OCI-LY7 (cell line): ENCODE results near the gene ALPL. TPM values are rescaled to one million over a fixed set of nuclear protein-coding genes. Genes with fewer than 3 reads are reported as not detected.
A peak's percentile ranks its signal among the peaks of the same experiment; 100 is the strongest.
"Not testable (repeated sequence)": the region's sequence is repeated elsewhere in the genome, so short reads cannot be mapped to it uniquely, and the experiment has no call there.

ENCODE experiments used
- BruUV-seq: library from RNA; stranded (reverse); fragments of 400-500 nt; replicated peaks from 2 replicates; lab custom pipeline; 2021; lab: Mats Ljungman, UMichigan
- CTCF ChIA-PET: fragments of 300-600 bp; sonication (Branson Sonifier 250); formaldehyde crosslinking; loops from one replicate; lab custom pipeline; 2022; ENCODE audit warnings: antibody characterized with exemption; ENCODE audit not compliant: unreplicated experiment; lab: Charles Lee
- POLR2A ChIA-PET: fragments of 300-600 bp; sonication (Branson Sonifier 250); formaldehyde crosslinking; loops from one replicate; lab custom pipeline; 2022; ENCODE audit warnings: antibody characterized with exemption; lab: Charles Lee
- DNase-seq: peaks from one replicate; pipeline ENCODE4 v3.0.0-alpha.2; 2015; ENCODE audit warnings: low spot score
- H2AFZ ChIP-seq: fragments of 200-600 bp; sonication (generic), shearing (Covaris generic); 2 replicates; pipeline ENCODE4 v1.6.1; 2014; ENCODE audit warnings: mild to moderate bottlenecking, antibody characterized with exemption, low read length, moderate library complexity
- H3K27ac ChIP-seq: fragments of 200-600 bp; sonication (generic); 2 replicates; pipeline ENCODE4 v1.5.1; 2014; ENCODE audit warnings: mixed run types, low read depth, mild to moderate bottlenecking, moderate library complexity, low read length, inconsistent platforms; ENCODE audit not compliant: poor library complexity, severe bottlenecking
- H3K36me3 ChIP-seq: fragments of 200-600 bp; sonication (generic); 2 replicates; pipeline ENCODE4 v1.6.1; 2014; ENCODE audit warnings: mild to moderate bottlenecking, antibody characterized with exemption, low read length, moderate library complexity, mixed read lengths; ENCODE audit not compliant: insufficient read depth
- H3K4me1 ChIP-seq: fragments of 200-600 bp; sonication (generic); 2 replicates; pipeline ENCODE4 v1.5.1; 2014; ENCODE audit warnings: mild to moderate bottlenecking, low read length; ENCODE audit not compliant: insufficient read depth, poor library complexity, severe bottlenecking
- H3K4me2 ChIP-seq: fragments of 200-600 bp; sonication (generic); 2 replicates; pipeline ENCODE4 v1.6.1; 2014; ENCODE audit warnings: mild to moderate bottlenecking, low read length
- H3K4me3 ChIP-seq: fragments of 200-600 bp; sonication (generic); 2 replicates; pipeline ENCODE4 v1.5.1; 2014; ENCODE audit warnings: mild to moderate bottlenecking, low read depth, low read length; ENCODE audit not compliant: poor library complexity, severe bottlenecking
- H3K79me2 ChIP-seq: fragments of 200-600 bp; sonication (generic); 2 replicates; pipeline ENCODE4 v1.6.1; 2016; ENCODE audit warnings: low read depth, mild to moderate bottlenecking, low read length, moderate library complexity, mixed read lengths; ENCODE audit not compliant: insufficient read depth
- H3K9me2 ChIP-seq: fragments of 200-600 bp; sonication (generic); 2 replicates; pipeline ENCODE4 v1.6.1; 2016; ENCODE audit warnings: mild to moderate bottlenecking, low read length, mixed read lengths; ENCODE audit not compliant: insufficient read depth
- H3K9me3 ChIP-seq: fragments of 200-600 bp; sonication (generic); 2 replicates; pipeline ENCODE4 v1.6.1; 2014; ENCODE audit warnings: mild to moderate bottlenecking, mixed run types, low read length, mixed read lengths
- H4K20me1 ChIP-seq: fragments of 200-600 bp; sonication (generic); 2 replicates; pipeline ENCODE4 v1.6.1; 2014; ENCODE audit warnings: mild to moderate bottlenecking, antibody characterized with exemption, low read length, moderate library complexity, mixed read lengths; ENCODE audit not compliant: insufficient read depth
- CTCF ChIP-seq: fragments of 200-600 bp; sonication (generic); conservative IDR thresholded peaks from 2 replicates; pipeline ENCODE4 v1.5.1; 2014; ENCODE audit warnings: mild to moderate bottlenecking, antibody characterized with exemption, low read length, moderate library complexity, mixed read lengths
- EZH2phosphoT487 ChIP-seq: fragments of 200-600 bp; sonication (generic); IDR thresholded peaks from 2 replicates; pipeline ENCODE4 v1.6.1; 2018; ENCODE audit warnings: low read depth, borderline replicate concordance, mild to moderate bottlenecking, mixed run types, antibody characterized with exemption, low read length, moderate library complexity, mixed read lengths
- intact Hi-C: fragments of 100-400 bp; cut with micrococcal nuclease; formaldehyde crosslinking; loops from one replicate; pipeline ENCODE4 v1.10.0; 2022; ENCODE audit not compliant: unreplicated experiment
- total RNA-seq, 2 experiments: library from RNA; depleted of rRNA in 1 of 2; stranded (reverse); fragments of >200 nt in 1 of 2; shearing (Covaris generic) in 1 of 2; gene quantifications; 2 replicates each; pipeline ENCODE4 v1.2.3, GENCODE V29; 2014 to 2022

ALPL gene
- total RNA-seq, 2 experiments from 2014 or later: not detected

GRCh38 chr1:21517660-21518480, 8.6 kb downstream of the ALPL start:
- intact Hi-C loops: no loop called here
- no TSS peak for BruUV-seq
- TF ChIP-seq CTCF (no peak), EZH2phosphoT487 (no peak)
- Histone ChIP-seq H3K27ac (peak overlapping the region; percentile 72), H3K4me2 (peak overlapping the region; percentile 86), H3K4me1 (peaks cover 85% of the 10 kb centered on the region), H4K20me1 (no peaks in the 10 kb centered on the region), H3K36me3 (no peaks in the 10 kb centered on the region), H3K79me2 (no peaks in the 10 kb centered on the region), H3K9me3 (no peaks in the 10 kb centered on the region), H3K4me3 (peak overlapping the region; percentile 51), H3K9me2 (no peaks in the 10 kb centered on the region), H2AFZ (no peak overlapping the region; the same call in 1 of the 2 replicates)
- POLR2A ChIA-PET: interaction anchor here (0.7 to 1.9 kb wide), 4 partner anchors 15 to 1519 kb away, joined by 3 to 6 read pairs (median 4); no protein-coding TSS in a partner anchor
- CTCF ChIA-PET: interaction anchor here (0.9 to 1.0 kb wide), 2 partner anchors 15 to 27 kb away, joined by 3 to 4 read pairs; no protein-coding TSS in a partner anchor
- DNase-seq: peak; percentile 77

- ChIA-PET POLR2A (interaction anchor here (0.9 to 1.9 kb wide), 2 partner anchors 14 to 226 kb away, joined by 3 to 6 read pairs; no protein-coding TSS in a partner anchor), CTCF (interaction anchor here (0.9 to 1.0 kb wide), 2 partner anchors 14 to 28 kb away, joined by 3 to 4 read pairs; no protein-coding TSS in a partner anchor)
- Histone ChIP-seq H3K4me1 (peaks cover 83% of the 10 kb centered on the region), H2AFZ (peak overlapping the region; percentile 46), H4K20me1 (no peaks in the 10 kb centered on the region), H3K36me3 (no peaks in the 10 kb centered on the region), H3K27ac (peak overlapping the region; percentile 72), H3K9me3 (no peaks in the 10 kb centered on the region), H3K4me2 (peak overlapping the region; percentile 86), H3K79me2 (no peaks in the 10 kb centered on the region), H3K9me2 (no peaks in the 10 kb centered on the region), H3K4me3 (peak overlapping the region; percentile 51)
- no TSS peak for BruUV-seq
- no peak for TF ChIP-seq EZH2phosphoT487
- TF ChIP-seq CTCF: no peak
- intact Hi-C loops: no loop called here
- DNase-seq: peak; percentile 84
Observed at GRCh38 chr1:21518774-21519455, 9.7 kb downstream of the ALPL start.

- H3K27ac ChIP-seq: peak overlapping the region; percentile 72
Observed at GRCh38 chr1:21519486-21520070, 10.4 kb downstream of the ALPL start.

More at GRCh38 chr1:21519486-21520070, 10.4 kb downstream of the ALPL start:
- H3K79me2 ChIP-seq, H4K20me1 ChIP-seq, BruUV-seq, DNase-seq, H3K9me3 ChIP-seq, H3K9me2 ChIP-seq, H3K36me3 ChIP-seq, CTCF ChIA-PET, intact Hi-C loops: not testable (repeated sequence)
- Histone ChIP-seq H3K4me3 (peak overlapping the region; percentile 51), H2AFZ (peak overlapping the region; percentile 46; the same call in 1 of the 2 replicates), H3K4me2 (peak overlapping the region; percentile 86), H3K4me1 (peaks cover 78% of the 10 kb centered on the region)
- POLR2A ChIA-PET: interaction anchor here (0.7 to 1.9 kb wide), 2 partner anchors 13 to 581 kb away, joined by 3 to 6 read pairs; no protein-coding TSS in a partner anchor
